NCI-H1694 treated with DMSO at 0.1 percent for 48 hours (cell line): ENCODE data around the gene KRTAP21-1.
"Not testable (repeated sequence)": the region's sequence is repeated elsewhere in the genome, so short reads cannot be mapped to it uniquely, and the experiment has no call there.

Experiments
- DNase-seq: peaks from one replicate; lab custom pipeline; 2025; lab: John Stamatoyannopoulos, UW

KRTAP21-1 gene

GRCh38 chr21:30755328-30755727 is at the start of gene KRTAP21-1:
Gene KRTAP21-1, minus strand, starts transcription at chr21:30755428. Its CDS starts 50 bp downstream, at chr21:30755378.
- not testable (repeated sequence) for DNase-seq

GRCh38 chr21:30800605-30801004 is 45.4 kb upstream of the KRTAP21-1 start:
- DNase-seq: no peak

- no peak for DNase-seq
Measured at GRCh38 chr21:30793581-30794314, 38.5 kb upstream of the KRTAP21-1 start.

- DNase-seq: no peak
Measured at GRCh38 chr21:30779249-30779648, 24.0 kb upstream of the KRTAP21-1 start.

- no peak for DNase-seq
Measured at GRCh38 chr21:30769724-30770431, 14.7 kb upstream of the KRTAP21-1 start.

GRCh38 chr21:30760776-30761175 is 5.5 kb upstream of the KRTAP21-1 start:
- DNase-seq: no peak

- DNase-seq: no peak
Measured at GRCh38 chr21:30758306-30758705, 3.1 kb upstream of the KRTAP21-1 start.

- DNase-seq: no peak
Measured at GRCh38 chr21:30747159-30747558, 8.1 kb downstream of the KRTAP21-1 start, which contains the start of gene KRTAP21-2. Gene KRTAP21-2, minus strand, starts transcription at chr21:30747259. Its CDS starts 57 bp downstream, at chr21:30747202.

- no peak for DNase-seq
Measured at GRCh38 chr21:30740462-30740861, 14.8 kb downstream of the KRTAP21-1 start.

GRCh38 chr21:30733026-30733425 is 22.2 kb downstream of the KRTAP21-1 start:
- DNase-seq: no peak

GRCh38 chr21:30726726-30727125 is 28.5 kb downstream of the KRTAP21-1 start:
- no peak for DNase-seq

- DNase-seq: no peak
Measured at GRCh38 chr21:30719401-30719800, 35.8 kb downstream of the KRTAP21-1 start.

- no peak for DNase-seq
Measured at GRCh38 chr21:30718239-30718909, 36.9 kb downstream of the KRTAP21-1 start, which contains the start of gene KRTAP21-3. Gene KRTAP21-3, minus strand, starts transcription at chr21:30718777. Its CDS starts 18 bp downstream, at chr21:30718759.

GRCh38 chr21:30717105-30717504 is 38.1 kb downstream of the KRTAP21-1 start:
- no peak for DNase-seq

- DNase-seq: no peak
Measured at GRCh38 chr21:30714946-30715345, 40.3 kb downstream of the KRTAP21-1 start.

- no peak for DNase-seq
Measured at GRCh38 chr21:30714456-30714855, 40.8 kb downstream of the KRTAP21-1 start.

GRCh38 chr21:30713766-30714165 is 41.5 kb downstream of the KRTAP21-1 start:
- DNase-seq: no peak

- no peak for DNase-seq
Measured at GRCh38 chr21:30710499-30710898, 44.7 kb downstream of the KRTAP21-1 start.

- no peak for DNase-seq
Measured at GRCh38 chr21:30707409-30707808, 47.8 kb downstream of the KRTAP21-1 start.
